Activated CD4-positive, alpha-beta memory T cell treated with anti-CD3 and anti-CD28 coated beads for 36 hours (primary cell): ENCODE results near the gene CRLF3. TPM values are rescaled to one million over a fixed set of nuclear protein-coding genes. Genes with fewer than 3 reads are reported as not detected.
"Not testable (repeated sequence)": the region's sequence is repeated elsewhere in the genome, so short reads cannot be mapped to it uniquely, and the experiment has no call there.

Source experiments
- CTCF ChIA-PET: fragments of 350-600 bp; sonication (Branson Sonifier 250); formaldehyde crosslinking; loops from one replicate; lab custom pipeline; 2021; ENCODE audit warnings: antibody characterized with exemption, inconsistent platforms; lab: Charles Lee
- POLR2A ChIA-PET: fragments of 350-600 bp; sonication (Branson Sonifier 250); formaldehyde crosslinking; loops from one replicate; lab custom pipeline; 2021; ENCODE audit warnings: antibody characterized with exemption; lab: Charles Lee
- DNase-seq: peaks from one replicate; pipeline ENCODE4 v3.0.0-alpha.2; 2020
- H3K27ac Mint-ChIP-seq: one replicate; pipeline ENCODE4 v1.8.0; 2021; ENCODE audit warnings: mixed read lengths
- H3K27me3 Mint-ChIP-seq: one replicate; pipeline ENCODE4 v1.8.0; 2021; ENCODE audit warnings: mixed read lengths
- H3K36me3 Mint-ChIP-seq: one replicate; pipeline ENCODE4 v1.8.0; 2021; ENCODE audit warnings: mixed read lengths
- H3K4me1 Mint-ChIP-seq: one replicate; pipeline ENCODE4 v1.8.0; 2021; ENCODE audit warnings: low read depth, mixed read lengths
- H3K4me3 Mint-ChIP-seq: one replicate; pipeline ENCODE4 v1.8.0; 2021; ENCODE audit warnings: mild to moderate bottlenecking, mixed read lengths
- H3K9me3 Mint-ChIP-seq: one replicate; pipeline ENCODE4 v1.8.0; 2021; ENCODE audit warnings: mixed read lengths
- intact Hi-C: fragments of 100-400 bp; cut with micrococcal nuclease; formaldehyde crosslinking; loops from one replicate; pipeline ENCODE4 v1.15.1; 2023
- total RNA-seq, 2 experiments: library from RNA; stranded (reverse); gene quantifications; one replicate each; pipeline ENCODE4 v1.2.3, GENCODE V29; 2021

CRLF3 gene
- total RNA-seq, 2 experiments from 2014 or later, result 48.1 to 48.5 TPM

- H3K27ac Mint-ChIP-seq, H3K27me3 Mint-ChIP-seq, H3K4me3 Mint-ChIP-seq, H3K9me3 Mint-ChIP-seq, CTCF ChIA-PET, intact Hi-C loops, DNase-seq: not testable (repeated sequence)
- peaks cover 29% of the 10 kb centered on the region for H3K36me3 Mint-ChIP-seq
- POLR2A ChIA-PET, result interaction anchor here (0.5 kb wide), 1 partner anchor 32 kb away, joined by 3 read pairs; no protein-coding TSS in a partner anchor
- H3K4me1 Mint-ChIP-seq, result peaks cover 26% of the 10 kb centered on the region
Measured at GRCh38 chr17:30735206-30735605, 89.3 kb downstream of the CRLF3 start.

DNA sequence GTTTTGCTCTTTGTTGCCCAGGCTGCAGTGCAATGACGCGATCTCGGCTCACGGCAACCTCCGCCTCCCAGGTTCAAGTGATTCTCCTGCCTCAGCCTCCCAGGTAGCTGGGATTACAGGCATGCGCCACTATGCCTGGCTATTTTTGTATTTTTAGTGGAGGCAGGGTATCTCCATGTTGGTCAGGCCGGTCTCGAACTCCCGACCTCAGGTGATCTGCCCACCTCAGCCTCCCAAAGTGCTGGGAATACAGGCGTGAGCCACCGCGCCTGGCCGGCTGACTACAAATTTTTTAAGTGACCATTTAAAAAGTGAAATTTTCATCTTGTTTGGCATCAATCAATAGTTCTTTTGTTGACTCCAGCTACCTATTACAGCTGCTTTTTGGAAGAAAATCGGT lies 90.3 kb downstream of the CRLF3 start:
- POLR2A ChIA-PET, H3K4me3 Mint-ChIP-seq, H3K27ac Mint-ChIP-seq, DNase-seq, CTCF ChIA-PET, H3K27me3 Mint-ChIP-seq, H3K9me3 Mint-ChIP-seq: not testable (repeated sequence)
- Mint-ChIP-seq H3K36me3 (peaks cover 27% of the 10 kb centered on the region), H3K4me1 (peaks cover 25% of the 10 kb centered on the region)
- intact Hi-C loops, result loop anchor here (5.0 kb wide), 1 partner anchor 88 kb away; the partner anchor contains the start of gene CRLF3

Other genes starting within 250 kb of the CRLF3 start
- gene ATAD5, start 7.3 kb upstream of the CRLF3 start, total RNA-seq, result 10 to 100 TPM; 30.0 to 32.9 TPM
- 10 to 100 TPM in 1 of 2 experiments, 1 to 10 TPM in 1; 9.7 to 11.4 TPM for gene TEFM, start 81.5 kb upstream of the CRLF3 start, total RNA-seq
- gene ADAP2, start 97.3 kb upstream of the CRLF3 start, total RNA-seq, result 1 to 10 TPM; 1.0 to 1.3 TPM
- 1 to 10 TPM; 7.3 to 8.5 TPM for gene RNF135, start 146.3 kb upstream of the CRLF3 start, total RNA-seq